Measurements from ENCODE around the gene AFAP1.

AFAP1 gene

GRCh38 chr4:7978907-7979651 lies 39.4 kb upstream of the AFAP1 start:
- Histone ChIP-seq H3K27me3 (no peaks in the 10 kb centered on the region), H3K36me3 (no peaks in the 10 kb centered on the region), H3K4me1 (peaks cover 4% of the 10 kb centered on the region; the same call in 1 of the 2 replicates), H3K4me3 (ENCODE audit: low read depth, low read length) (no peak overlapping the region), H3K9me3 (no peaks in the 10 kb centered on the region)
- TF ChIP-seq CTCF (IDR thresholded peaks at IDR 0.05; ENCODE audit: low read depth, low read length) = no peak
- no peak for DNase-seq

- Histone ChIP-seq H3K36me3 (no peaks in the 10 kb centered on the region), H3K9me3 (no peaks in the 10 kb centered on the region), H3K4me3 (ENCODE audit: low read depth, low read length) (no peak overlapping the region), H3K27me3 (no peaks in the 10 kb centered on the region), H3K4me1 (peaks cover 4% of the 10 kb centered on the region; the same call in 1 of the 2 replicates)
- no peak for TF ChIP-seq CTCF (IDR thresholded peaks at IDR 0.05; ENCODE audit: low read depth, low read length)
- no peak for DNase-seq
Measured at GRCh38 chr4:7978489-7978888, 38.8 kb upstream of the AFAP1 start.

DNA sequence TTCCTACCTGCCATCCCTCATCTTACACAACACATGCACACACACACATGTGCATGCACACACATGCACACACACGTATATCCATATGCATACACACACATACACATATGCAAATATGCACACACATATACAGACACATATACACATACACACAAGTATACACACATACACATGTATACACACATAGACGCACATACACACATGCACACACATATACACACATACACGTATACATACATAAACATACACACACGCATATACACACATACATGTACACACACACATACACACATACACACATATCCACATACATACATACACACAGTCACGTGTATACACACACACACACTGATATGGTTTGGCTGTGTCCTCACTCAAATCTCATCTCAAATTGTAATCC lies 37.0 kb upstream of the AFAP1 start:
- no peak for TF ChIP-seq CTCF (IDR thresholded peaks at IDR 0.05; ENCODE audit: low read depth, low read length)
- Histone ChIP-seq H3K36me3 (no peaks in the 10 kb centered on the region), H3K27me3 (no peaks in the 10 kb centered on the region), H3K4me3 (ENCODE audit: low read depth, low read length) (no peak overlapping the region), H3K9me3 (no peaks in the 10 kb centered on the region), H3K4me1 (peaks cover 4% of the 10 kb centered on the region; the same call in 1 of the 2 replicates)
- no peak for DNase-seq

DNA sequence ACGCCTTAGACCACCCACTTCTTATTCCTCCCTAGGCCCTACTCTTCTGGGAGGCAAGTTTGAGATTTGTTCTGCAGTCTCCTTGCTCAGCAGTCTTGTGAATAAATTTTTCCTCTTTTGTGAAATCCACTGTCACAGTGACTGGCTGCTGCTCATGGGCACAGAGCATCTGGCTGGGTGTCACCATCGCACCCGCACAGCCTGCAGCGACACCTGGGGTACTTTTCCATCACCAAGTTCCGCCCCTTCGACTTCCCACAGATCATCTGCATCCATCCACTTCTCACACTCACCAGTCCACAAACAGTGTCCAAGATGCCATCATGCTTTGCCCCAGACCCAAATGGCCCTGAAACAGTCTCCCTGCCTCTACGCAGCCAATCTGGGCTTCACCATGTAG lies 36.4 kb upstream of the AFAP1 start:
- no peak for DNase-seq
- peaks cover 4% of the 10 kb centered on the region; the same call in 1 of the 2 replicates for H3K4me1 ChIP-seq
- TF ChIP-seq CTCF (IDR thresholded peaks at IDR 0.05; ENCODE audit: low read depth, low read length) = no peak
- no peaks in the 10 kb centered on the region for H3K27me3 ChIP-seq
- H3K4me3 ChIP-seq (ENCODE audit: low read depth, low read length) = no peak overlapping the region
- H3K9me3 ChIP-seq = no peaks in the 10 kb centered on the region
- no peaks in the 10 kb centered on the region for H3K36me3 ChIP-seq

GRCh38 chr4:7974425-7974824 lies 34.8 kb upstream of the AFAP1 start:
- peaks cover 11% of the 10 kb centered on the region for H3K4me1 ChIP-seq
- DNase-seq = no peak
- TF ChIP-seq CTCF (IDR thresholded peaks at IDR 0.05; ENCODE audit: low read depth, low read length) = no peak
- no peaks in the 10 kb centered on the region for H3K27me3 ChIP-seq
- no peaks in the 10 kb centered on the region for H3K36me3 ChIP-seq
- H3K9me3 ChIP-seq = no peaks in the 10 kb centered on the region
- H3K4me3 ChIP-seq (ENCODE audit: low read depth, low read length) = no peak overlapping the region

DNA sequence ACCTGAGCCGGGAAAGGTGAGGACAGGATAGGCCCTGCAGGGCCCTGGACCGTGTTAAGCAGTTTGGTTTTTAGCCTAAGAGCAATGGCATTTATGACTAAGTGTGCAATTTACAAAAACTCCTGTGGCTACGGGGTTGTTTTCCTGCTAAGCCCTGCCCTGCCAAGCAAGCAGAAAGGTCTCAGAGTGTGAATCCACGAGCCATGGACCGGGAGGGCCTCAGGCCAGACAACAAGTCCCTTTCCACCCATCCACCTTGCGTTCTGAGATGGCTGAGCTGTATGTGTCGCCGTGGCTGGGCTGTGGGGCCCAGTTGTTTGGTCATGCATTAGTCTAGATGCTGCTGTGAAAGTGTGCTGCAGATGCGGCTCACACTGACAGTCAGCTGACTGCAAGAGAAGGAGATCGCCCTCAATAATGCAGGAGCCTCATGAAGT lies 33.9 kb upstream of the AFAP1 start:
- no peak overlapping the region for H3K4me3 ChIP-seq (ENCODE audit: low read depth, low read length)
- no peaks in the 10 kb centered on the region for H3K36me3 ChIP-seq
- no peak for DNase-seq
- peaks cover 11% of the 10 kb centered on the region for H3K4me1 ChIP-seq
- no peaks in the 10 kb centered on the region for H3K27me3 ChIP-seq
- TF ChIP-seq CTCF (IDR thresholded peaks at IDR 0.05; ENCODE audit: low read depth, low read length) = no peak
- H3K9me3 ChIP-seq = no peaks in the 10 kb centered on the region

Measured in BE2C (cell line).